GM13976 (cell line): ENCODE data around the gene RTRAF.

Source experiments
- DNase-seq: peaks from one replicate; pipeline ENCODE4 v3.0.0; 2012; ENCODE audit warnings: low spot score
- CTCF ChIP-seq: IDR thresholded peaks from 2 replicates; pipeline ENCODE4 v1.5.1; 2012; ENCODE audit warnings: borderline replicate concordance, mild to moderate bottlenecking; ENCODE audit not compliant: insufficient read depth; ENCODE audit errors: extremely low read depth, missing control alignments, control extremely low read depth
- in situ Hi-C: fragments of 300-500 bp; cut with MboI; formaldehyde crosslinking; loops from one replicate; pipeline ENCODE4 v1.12.0; 2022; ENCODE audit warnings: low sequenced_read_pairs, mixed read lengths, inconsistent platforms; ENCODE audit not compliant: unreplicated experiment

The RTRAF gene

GRCh38 chr14:52007637-52008036, 18.3 kb downstream of the RTRAF start:
- in situ Hi-C loops, result no loop called here
- no peak for DNase-seq
- no peak for TF ChIP-seq CTCF

GRCh38 chr14:52008136-52008535, 18.8 kb downstream of the RTRAF start:
- in situ Hi-C loops, result no loop called here
- TF ChIP-seq CTCF, result no peak
- no peak for DNase-seq

DNA sequence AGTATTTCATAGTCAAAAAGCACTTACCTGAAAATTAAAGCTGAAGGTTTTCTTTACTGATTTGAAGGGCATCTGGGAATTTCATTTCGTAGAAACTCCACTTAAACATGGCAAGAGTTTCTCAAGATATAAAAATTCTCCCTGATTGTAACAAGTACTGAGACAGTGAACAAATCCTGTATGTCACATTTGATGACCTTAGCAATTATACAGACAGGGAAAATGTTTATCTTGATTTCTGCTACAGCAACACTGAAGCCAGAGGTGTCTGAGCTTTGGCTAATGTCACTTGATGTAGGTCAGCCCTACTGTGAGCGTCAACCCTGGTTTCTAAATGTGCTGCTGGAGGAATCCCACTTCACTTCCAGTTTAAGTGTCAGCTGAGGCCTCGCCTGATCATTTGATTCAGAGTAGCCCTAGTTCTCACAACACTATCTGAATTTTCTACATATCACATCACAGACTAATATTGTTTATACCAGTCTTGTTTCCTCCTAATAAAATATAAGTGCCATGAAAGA, 20.9 kb downstream of the RTRAF start:
- in situ Hi-C loops, result no loop called here
- no peak for DNase-seq
- TF ChIP-seq CTCF, result no peak

- no peak for TF ChIP-seq CTCF
- no peak for DNase-seq
- in situ Hi-C loops, result no loop called here
Observed at GRCh38 chr14:52011523-52011922, 22.2 kb downstream of the RTRAF start.

DNA sequence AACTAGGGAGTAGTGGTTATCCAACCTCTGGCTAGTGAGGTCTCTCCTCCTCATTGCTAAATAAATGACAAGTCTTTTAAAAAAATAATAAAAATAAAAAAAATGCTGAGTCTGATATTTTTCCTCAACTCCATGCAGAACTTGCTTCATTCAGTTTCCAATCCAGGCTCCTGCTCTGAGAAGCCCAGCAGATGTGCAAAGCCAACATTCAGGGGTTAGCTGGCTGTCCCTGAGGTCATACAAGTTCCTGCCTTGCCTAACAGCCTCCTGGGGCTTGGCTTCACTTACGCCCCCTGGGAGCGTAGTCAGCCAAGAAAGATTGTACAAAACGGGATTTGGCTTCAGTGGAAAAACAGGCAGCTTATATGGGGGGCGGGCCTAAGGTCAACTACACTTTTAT, 23.3 kb downstream of the RTRAF start:
- in situ Hi-C loops, result no loop called here
- DNase-seq, result no peak
- no peak for TF ChIP-seq CTCF

- in situ Hi-C loops, result no loop called here
- no peak for TF ChIP-seq CTCF
- no peak for DNase-seq
Observed at GRCh38 chr14:52013984-52014600, 24.7 kb downstream of the RTRAF start.

- in situ Hi-C loops, result no loop called here
Observed at GRCh38 chr14:52014601-52015267, 25.4 kb downstream of the RTRAF start.

More at GRCh38 chr14:52014601-52015267, 25.4 kb downstream of the RTRAF start:
- no peak for DNase-seq
- TF ChIP-seq CTCF, result no peak
